ENCODE data around the gene FOXR2.

The FOXR2 gene

GRCh38 chrX:55623100-55623499 lies at the start of gene FOXR2:
Gene FOXR2 (plus strand): TSS chrX:55623400. CDS start chrX:55623712, 312 bp downstream.
- Histone ChIP-seq H3K4me3 (ENCODE audit: low read depth, low read length) (no peak within 1 kb of the TSS), H3K27me3 (ENCODE audit: control insufficient read depth, insufficient read depth, low read length) (peaks cover 3% of the 10 kb centered on the region; the same call in 1 of the 2 replicates), H3K4me1 (ENCODE audit: control insufficient read depth, insufficient read depth, low read length) (no peaks in the 10 kb centered on the region), H3K9me3 (ENCODE audit: control insufficient read depth, insufficient read depth, low read depth, low read length) (peaks cover 22% of the 10 kb centered on the region; the same call in 1 of the 2 replicates), H3K36me3 (ENCODE audit: control insufficient read depth, insufficient read depth, low read length) (no peaks in the 10 kb centered on the region), H3K27ac (ENCODE audit: low read depth, low read length) (no peak within 1 kb of the TSS), H3K9ac (ENCODE audit: low read length) (no peak within 1 kb of the TSS)

GRCh38 chrX:55579115-55579514 lies 44.1 kb upstream of the FOXR2 start:
- H3K27me3 ChIP-seq (ENCODE audit: control insufficient read depth, insufficient read depth, low read length), result no peaks in the 10 kb centered on the region
- no peak overlapping the region for H3K4me3 ChIP-seq (ENCODE audit: low read depth, low read length)
- H3K9me3 ChIP-seq (ENCODE audit: control insufficient read depth, insufficient read depth, low read depth, low read length), result peaks cover 2% of the 10 kb centered on the region; the same call in 1 of the 2 replicates
- no peak overlapping the region for H3K9ac ChIP-seq (ENCODE audit: low read length)
- H3K36me3 ChIP-seq (ENCODE audit: control insufficient read depth, insufficient read depth, low read length), result no peaks in the 10 kb centered on the region
- no peaks in the 10 kb centered on the region for H3K4me1 ChIP-seq (ENCODE audit: control insufficient read depth, insufficient read depth, low read length)
- H3K27ac ChIP-seq (ENCODE audit: low read depth, low read length), result no peak overlapping the region

GRCh38 chrX:55582447-55582846 lies 40.8 kb upstream of the FOXR2 start:
- H3K4me3 ChIP-seq (ENCODE audit: low read depth, low read length), result no peak overlapping the region
- peaks cover 7% of the 10 kb centered on the region; the same call in 1 of the 2 replicates for H3K9me3 ChIP-seq (ENCODE audit: control insufficient read depth, insufficient read depth, low read depth, low read length)
- H3K36me3 ChIP-seq (ENCODE audit: control insufficient read depth, insufficient read depth, low read length), result no peaks in the 10 kb centered on the region
- H3K9ac ChIP-seq (ENCODE audit: low read length), result no peak overlapping the region
- no peak overlapping the region for H3K27ac ChIP-seq (ENCODE audit: low read depth, low read length)
- H3K27me3 ChIP-seq (ENCODE audit: control insufficient read depth, insufficient read depth, low read length), result no peaks in the 10 kb centered on the region
- no peaks in the 10 kb centered on the region for H3K4me1 ChIP-seq (ENCODE audit: control insufficient read depth, insufficient read depth, low read length)

- H3K36me3 ChIP-seq (ENCODE audit: control insufficient read depth, insufficient read depth, low read length), result no peaks in the 10 kb centered on the region
- no peak overlapping the region for H3K9ac ChIP-seq (ENCODE audit: low read length)
- H3K4me3 ChIP-seq (ENCODE audit: low read depth, low read length), result no peak overlapping the region
- peaks cover 19% of the 10 kb centered on the region; the same call in 1 of the 2 replicates for H3K9me3 ChIP-seq (ENCODE audit: control insufficient read depth, insufficient read depth, low read depth, low read length)
- H3K27me3 ChIP-seq (ENCODE audit: control insufficient read depth, insufficient read depth, low read length), result 0 out of 2 replicates have a peak, but pooled peaks cover 4% of the 10 kb centered on the region
- no peaks in the 10 kb centered on the region for H3K4me1 ChIP-seq (ENCODE audit: control insufficient read depth, insufficient read depth, low read length)
- no peak overlapping the region for H3K27ac ChIP-seq (ENCODE audit: low read depth, low read length)
These were observed 29.9 kb upstream of the FOXR2 start for GRCh38 chrX:55593296-55593695.

GRCh38 chrX:55593756-55594257 lies 29.4 kb upstream of the FOXR2 start:
- Histone ChIP-seq H3K9ac (ENCODE audit: low read length) (no peak overlapping the region), H3K4me1 (ENCODE audit: control insufficient read depth, insufficient read depth, low read length) (no peaks in the 10 kb centered on the region), H3K36me3 (ENCODE audit: control insufficient read depth, insufficient read depth, low read length) (no peaks in the 10 kb centered on the region), H3K27ac (ENCODE audit: low read depth, low read length) (no peak overlapping the region), H3K4me3 (ENCODE audit: low read depth, low read length) (no peak overlapping the region), H3K9me3 (ENCODE audit: control insufficient read depth, insufficient read depth, low read depth, low read length) (peaks cover 22% of the 10 kb centered on the region; the same call in 1 of the 2 replicates), H3K27me3 (ENCODE audit: control insufficient read depth, insufficient read depth, low read length) (peaks cover 4% of the 10 kb centered on the region; the same call in 1 of the 2 replicates)

- no peaks in the 10 kb centered on the region for H3K36me3 ChIP-seq (ENCODE audit: control insufficient read depth, insufficient read depth, low read length)
- H3K9me3 ChIP-seq (ENCODE audit: control insufficient read depth, insufficient read depth, low read depth, low read length), result peaks cover 17% of the 10 kb centered on the region; the same call in 1 of the 2 replicates
- no peaks in the 10 kb centered on the region for H3K4me1 ChIP-seq (ENCODE audit: control insufficient read depth, insufficient read depth, low read length)
- H3K27me3 ChIP-seq (ENCODE audit: control insufficient read depth, insufficient read depth, low read length), result no peaks in the 10 kb centered on the region; the same call in 1 of the 2 replicates
- H3K4me3 ChIP-seq (ENCODE audit: low read depth, low read length), result no peak overlapping the region
- H3K27ac ChIP-seq (ENCODE audit: low read depth, low read length), result no peak overlapping the region
- no peak overlapping the region for H3K9ac ChIP-seq (ENCODE audit: low read length)
These were observed 24.9 kb upstream of the FOXR2 start for GRCh38 chrX:55598333-55598732.

GRCh38 chrX:55619547-55619946 lies 3.7 kb upstream of the FOXR2 start:
- peaks cover 53% of the 10 kb centered on the region; the same call in 1 of the 2 replicates for H3K9me3 ChIP-seq (ENCODE audit: control insufficient read depth, insufficient read depth, low read depth, low read length)
- H3K27me3 ChIP-seq (ENCODE audit: control insufficient read depth, insufficient read depth, low read length), result peaks cover 3% of the 10 kb centered on the region; the same call in 1 of the 2 replicates

GRCh38 chrX:55624403-55624802 lies 1.2 kb downstream of the FOXR2 start:
- Histone ChIP-seq H3K4me3 (ENCODE audit: low read depth, low read length) (no peak overlapping the region), H3K4me1 (ENCODE audit: control insufficient read depth, insufficient read depth, low read length) (no peaks in the 10 kb centered on the region), H3K27ac (ENCODE audit: low read depth, low read length) (no peak overlapping the region), H3K9me3 (ENCODE audit: control insufficient read depth, insufficient read depth, low read depth, low read length) (peaks cover 17% of the 10 kb centered on the region; the same call in 1 of the 2 replicates), H3K27me3 (ENCODE audit: control insufficient read depth, insufficient read depth, low read length) (peaks cover 3% of the 10 kb centered on the region; the same call in 1 of the 2 replicates), H3K36me3 (ENCODE audit: control insufficient read depth, insufficient read depth, low read length) (no peaks in the 10 kb centered on the region), H3K9ac (ENCODE audit: low read length) (no peak overlapping the region)

More at GRCh38 chrX:55619547-55619946, 3.7 kb upstream of the FOXR2 start:
- H3K27ac ChIP-seq (ENCODE audit: low read depth, low read length), result no peak overlapping the region
- H3K4me1 ChIP-seq (ENCODE audit: control insufficient read depth, insufficient read depth, low read length), result no peaks in the 10 kb centered on the region
- H3K9ac ChIP-seq (ENCODE audit: low read length), result no peak overlapping the region
- no peaks in the 10 kb centered on the region for H3K36me3 ChIP-seq (ENCODE audit: control insufficient read depth, insufficient read depth, low read length)
- H3K4me3 ChIP-seq (ENCODE audit: low read depth, low read length), result no peak overlapping the region

GRCh38 chrX:55636109-55636508 lies 12.9 kb downstream of the FOXR2 start:
- no peak overlapping the region for H3K27ac ChIP-seq (ENCODE audit: low read depth, low read length)
- no peaks in the 10 kb centered on the region; the same call in 1 of the 2 replicates for H3K27me3 ChIP-seq (ENCODE audit: control insufficient read depth, insufficient read depth, low read length)
- no peak overlapping the region for H3K9ac ChIP-seq (ENCODE audit: low read length)
- peaks cover 34% of the 10 kb centered on the region; the same call in 1 of the 2 replicates for H3K9me3 ChIP-seq (ENCODE audit: control insufficient read depth, insufficient read depth, low read depth, low read length)
- H3K36me3 ChIP-seq (ENCODE audit: control insufficient read depth, insufficient read depth, low read length), result no peaks in the 10 kb centered on the region
- no peak overlapping the region for H3K4me3 ChIP-seq (ENCODE audit: low read depth, low read length)
- no peaks in the 10 kb centered on the region for H3K4me1 ChIP-seq (ENCODE audit: control insufficient read depth, insufficient read depth, low read length)

- H3K4me1 ChIP-seq (ENCODE audit: control insufficient read depth, insufficient read depth, low read length), result no peaks in the 10 kb centered on the region
- no peaks in the 10 kb centered on the region for H3K27me3 ChIP-seq (ENCODE audit: control insufficient read depth, insufficient read depth, low read length)
- H3K4me3 ChIP-seq (ENCODE audit: low read depth, low read length), result no peak overlapping the region
- peaks cover 30% of the 10 kb centered on the region; the same call in 1 of the 2 replicates for H3K9me3 ChIP-seq (ENCODE audit: control insufficient read depth, insufficient read depth, low read depth, low read length)
- H3K36me3 ChIP-seq (ENCODE audit: control insufficient read depth, insufficient read depth, low read length), result no peaks in the 10 kb centered on the region
- H3K9ac ChIP-seq (ENCODE audit: low read length), result no peak overlapping the region
- H3K27ac ChIP-seq (ENCODE audit: low read depth, low read length), result no peak overlapping the region
These were observed 15.7 kb downstream of the FOXR2 start for GRCh38 chrX:55638933-55639332.

GRCh38 chrX:55640854-55641253 lies 17.7 kb downstream of the FOXR2 start:
- H3K9me3 ChIP-seq (ENCODE audit: control insufficient read depth, insufficient read depth, low read depth, low read length), result peaks cover 29% of the 10 kb centered on the region; the same call in 1 of the 2 replicates
- no peaks in the 10 kb centered on the region for H3K4me1 ChIP-seq (ENCODE audit: control insufficient read depth, insufficient read depth, low read length)
- H3K27me3 ChIP-seq (ENCODE audit: control insufficient read depth, insufficient read depth, low read length), result no peaks in the 10 kb centered on the region; the same call in 1 of the 2 replicates
- no peak overlapping the region for H3K9ac ChIP-seq (ENCODE audit: low read length)
- H3K4me3 ChIP-seq (ENCODE audit: low read depth, low read length), result no peak overlapping the region
- no peaks in the 10 kb centered on the region for H3K36me3 ChIP-seq (ENCODE audit: control insufficient read depth, insufficient read depth, low read length)
- H3K27ac ChIP-seq (ENCODE audit: low read depth, low read length), result no peak overlapping the region

All from HUES6 (cell line).